OCI-LY1 (cell line): ENCODE results near the gene KCNN3.

Source experiments
- H2AFZ ChIP-seq: fragments of 200-600 bp; sonication (generic), shearing (Covaris generic); 2 replicates; pipeline ENCODE4 v1.6.0; 2014; ENCODE audit warnings: antibody characterized with exemption, mild to moderate bottlenecking, low read length
- H3F3A ChIP-seq: fragments of 200-600 bp; sonication (generic), shearing (Covaris generic); 2 replicates; pipeline ENCODE4 v1.6.0; 2014; ENCODE audit warnings: mild to moderate bottlenecking, antibody characterized with exemption, low read length, moderate library complexity; ENCODE audit not compliant: insufficient read depth
- H3K27ac ChIP-seq: fragments of 200-600 bp; sonication (generic); 2 replicates; pipeline ENCODE4 v1.5.1; 2014; ENCODE audit warnings: low read length, mixed run types, mild to moderate bottlenecking, low read depth; ENCODE audit not compliant: poor library complexity, severe bottlenecking
- H3K27me3 ChIP-seq: fragments of 200-600 bp; sonication (generic); 2 replicates; pipeline ENCODE4 v1.6.0; 2014; ENCODE audit warnings: antibody characterized with exemption, mild to moderate bottlenecking, low read length, moderate library complexity; ENCODE audit not compliant: insufficient read depth
- H3K36me3 ChIP-seq: fragments of 200-600 bp; sonication (generic); 2 replicates; pipeline ENCODE4 v1.6.1; 2014; ENCODE audit warnings: mild to moderate bottlenecking, antibody characterized with exemption, low read length, moderate library complexity, mixed read lengths; ENCODE audit not compliant: insufficient read depth
- H3K4me1 ChIP-seq: fragments of 200-600 bp; sonication (generic); 2 replicates; pipeline ENCODE4 v1.5.1; 2014; ENCODE audit warnings: mild to moderate bottlenecking, low read length, moderate library complexity; ENCODE audit not compliant: insufficient read depth, severe bottlenecking
- H3K4me2 ChIP-seq: fragments of 200-600 bp; sonication (generic), shearing (Covaris generic); 2 replicates; pipeline ENCODE4 v1.6.1; 2014; ENCODE audit warnings: low read length
- H3K4me3 ChIP-seq: fragments of 200-600 bp; sonication (generic); 2 replicates; pipeline ENCODE4 v1.5.1; 2014; ENCODE audit warnings: low read length, low read depth, mild to moderate bottlenecking, mixed read lengths; ENCODE audit not compliant: poor library complexity, severe bottlenecking
- H3K79me2 ChIP-seq: fragments of 200-600 bp; shearing (Covaris generic); 2 replicates; pipeline ENCODE4 v1.6.1; 2016; ENCODE audit warnings: mixed run types, low read length, mixed read lengths; ENCODE audit not compliant: insufficient read depth
- H3K9ac ChIP-seq: fragments of 200-600 bp; sonication (generic), shearing (Covaris generic); 2 replicates; pipeline ENCODE4 v1.6.1; 2014; ENCODE audit warnings: mild to moderate bottlenecking, low read length, mixed read lengths
- H3K9me2 ChIP-seq: fragments of 200-600 bp; sonication (generic), shearing (Covaris generic); 2 replicates; pipeline ENCODE4 v1.6.1; 2014; ENCODE audit warnings: low read depth, mild to moderate bottlenecking, low read length, mixed read lengths
- H3K9me3 ChIP-seq: fragments of 200-600 bp; shearing (Covaris generic); 2 replicates; pipeline ENCODE4 v1.6.1; 2014; ENCODE audit warnings: low read length, mixed read lengths
- H4K20me1 ChIP-seq: fragments of 200-600 bp; sonication (generic), shearing (Covaris generic); 2 replicates; pipeline ENCODE4 v1.6.0; 2016; ENCODE audit warnings: mild to moderate bottlenecking, low read length; ENCODE audit not compliant: insufficient read depth
- EZH2 ChIP-seq: fragments of 200-600 bp; sonication (generic), shearing (Covaris generic); IDR thresholded peaks from 2 replicates; pipeline ENCODE4 v1.8.0; 2017; ENCODE audit warnings: borderline replicate concordance, mixed run types, mild to moderate bottlenecking, antibody characterized with exemption, low read length, moderate library complexity, mixed read lengths
- TF ChIP-seq, protein P1 (sequence below): fragments of 200-600 bp; sonication (generic), shearing (Covaris generic); IDR thresholded peaks from 2 replicates; pipeline ENCODE4 v1.5.1; 2017; ENCODE audit warnings: mild to moderate bottlenecking, antibody characterized with exemption, low read length, moderate library complexity, mixed read lengths

The KCNN3 gene

DNA sequence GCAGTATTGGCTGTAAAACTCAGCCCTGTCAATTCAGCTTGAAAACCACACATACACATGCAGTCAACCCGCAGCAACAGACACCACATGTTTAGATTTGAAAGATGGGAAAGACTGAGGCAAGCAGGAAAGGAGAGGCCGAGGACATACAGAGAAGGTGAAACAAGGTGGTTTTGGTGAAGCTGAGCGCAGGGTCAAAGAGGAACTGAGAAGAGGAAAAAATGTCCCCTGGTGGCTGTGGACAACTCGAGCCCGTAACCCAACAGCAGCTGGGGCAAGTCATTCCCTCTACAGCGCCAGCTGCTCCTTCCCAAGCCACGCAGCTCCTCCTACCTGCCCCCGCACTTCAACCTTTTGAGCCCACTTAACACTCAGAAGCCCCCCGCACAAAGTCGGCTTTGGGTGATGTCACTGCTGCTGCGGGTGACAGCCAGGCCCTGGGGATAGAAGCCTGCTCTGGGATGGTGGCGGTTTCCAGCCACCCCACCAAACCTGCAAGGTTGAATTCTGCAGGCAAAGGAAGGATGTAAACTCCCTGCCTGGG is 63.0 kb downstream of the KCNN3 start:
- no peaks in the 10 kb centered on the region for H4K20me1 ChIP-seq
- H3F3A ChIP-seq = no peaks in the 10 kb centered on the region
- no peak overlapping the region for H3K4me3 ChIP-seq
- H2AFZ ChIP-seq = no peak overlapping the region
- no peaks in the 10 kb centered on the region for H3K27me3 ChIP-seq
- peak overlapping the region; percentile 49 for H3K27ac ChIP-seq
- TF ChIP-seq, protein P1, sequence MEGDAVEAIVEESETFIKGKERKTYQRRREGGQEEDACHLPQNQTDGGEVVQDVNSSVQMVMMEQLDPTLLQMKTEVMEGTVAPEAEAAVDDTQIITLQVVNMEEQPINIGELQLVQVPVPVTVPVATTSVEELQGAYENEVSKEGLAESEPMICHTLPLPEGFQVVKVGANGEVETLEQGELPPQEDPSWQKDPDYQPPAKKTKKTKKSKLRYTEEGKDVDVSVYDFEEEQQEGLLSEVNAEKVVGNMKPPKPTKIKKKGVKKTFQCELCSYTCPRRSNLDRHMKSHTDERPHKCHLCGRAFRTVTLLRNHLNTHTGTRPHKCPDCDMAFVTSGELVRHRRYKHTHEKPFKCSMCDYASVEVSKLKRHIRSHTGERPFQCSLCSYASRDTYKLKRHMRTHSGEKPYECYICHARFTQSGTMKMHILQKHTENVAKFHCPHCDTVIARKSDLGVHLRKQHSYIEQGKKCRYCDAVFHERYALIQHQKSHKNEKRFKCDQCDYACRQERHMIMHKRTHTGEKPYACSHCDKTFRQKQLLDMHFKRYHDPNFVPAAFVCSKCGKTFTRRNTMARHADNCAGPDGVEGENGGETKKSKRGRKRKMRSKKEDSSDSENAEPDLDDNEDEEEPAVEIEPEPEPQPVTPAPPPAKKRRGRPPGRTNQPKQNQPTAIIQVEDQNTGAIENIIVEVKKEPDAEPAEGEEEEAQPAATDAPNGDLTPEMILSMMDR = no peak
- no peak for TF ChIP-seq EZH2
- H3K9me3 ChIP-seq = no peaks in the 10 kb centered on the region
- H3K9me2 ChIP-seq = no peaks in the 10 kb centered on the region
- H3K36me3 ChIP-seq = peaks cover 25% of the 10 kb centered on the region
- peaks cover 67% of the 10 kb centered on the region for H3K4me1 ChIP-seq
- H3K4me2 ChIP-seq = peak overlapping the region; percentile 49
- H3K9ac ChIP-seq = no peak overlapping the region; the same call in 1 of the 2 replicates
- H3K79me2 ChIP-seq = no peaks in the 10 kb centered on the region

DNA sequence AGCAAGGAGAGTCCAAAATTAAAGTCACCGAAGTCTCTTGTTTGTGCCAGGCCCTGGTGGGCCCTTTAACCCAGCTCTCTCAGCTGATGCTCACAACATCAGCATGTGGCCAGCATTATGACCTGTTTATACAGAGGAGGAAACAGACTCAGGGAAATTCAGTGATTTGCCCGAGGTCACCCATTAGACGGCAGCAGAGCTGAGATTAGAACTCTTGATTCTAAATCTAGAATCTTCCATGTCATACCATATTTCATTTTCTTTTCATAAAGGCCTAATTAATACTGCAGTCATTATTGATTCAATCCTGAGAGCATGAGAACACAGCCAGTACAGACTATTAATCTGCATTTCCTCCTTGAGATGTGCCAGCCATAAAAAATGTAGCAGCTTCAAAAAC is 63.7 kb downstream of the KCNN3 start:
- no peaks in the 10 kb centered on the region for H3K27me3 ChIP-seq
- no peak for TF ChIP-seq EZH2
- TF ChIP-seq, protein P1 = no peak
- no peak overlapping the region for H3K4me3 ChIP-seq

DNA sequence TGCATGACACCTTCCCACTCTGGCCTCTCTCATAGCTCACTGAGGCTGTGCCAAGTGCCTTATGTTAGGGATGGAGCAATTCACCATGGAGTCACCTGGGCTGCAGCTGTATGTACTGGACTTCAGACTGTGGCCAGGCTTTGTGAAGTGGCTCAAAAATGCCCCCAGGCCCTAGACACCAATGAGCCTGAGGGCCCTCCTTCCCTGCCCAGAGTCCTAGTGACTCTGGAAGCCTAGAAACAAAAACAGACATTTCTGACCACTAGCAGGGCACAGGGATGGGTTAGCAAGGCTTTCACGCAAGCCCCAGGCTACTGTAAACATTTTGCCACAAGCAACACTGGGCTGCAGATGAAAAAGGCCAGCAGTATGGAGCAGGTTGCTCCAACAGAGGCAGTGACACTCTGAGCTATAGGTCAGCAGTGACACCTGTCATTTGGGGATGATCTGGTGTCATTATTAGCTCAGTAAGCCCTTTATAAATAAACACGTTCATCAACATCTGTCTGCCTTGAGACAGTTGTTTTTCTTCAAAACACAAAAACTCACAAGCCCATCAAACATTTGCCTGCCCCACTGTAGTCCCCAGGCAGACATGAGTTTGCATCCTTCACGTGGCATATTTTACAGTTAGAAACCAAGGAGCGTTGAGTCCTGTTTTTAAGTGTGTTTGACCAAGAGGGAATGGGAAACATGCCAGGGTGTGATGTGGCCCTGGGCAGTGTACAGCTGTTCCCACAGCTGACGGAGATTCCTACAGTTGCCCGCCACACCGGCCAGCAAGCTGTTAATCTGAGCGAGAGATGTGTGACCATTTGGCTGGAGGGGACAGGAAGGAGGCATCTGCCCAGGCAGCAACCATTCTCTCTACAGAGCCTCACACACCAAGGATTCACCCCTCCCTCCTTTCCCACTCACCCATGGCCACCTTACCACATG is 66.8 kb downstream of the KCNN3 start:
- H3K27ac ChIP-seq = peak overlapping the region; percentile 25
- no peak overlapping the region; the same call in 1 of the 2 replicates for H3K9ac ChIP-seq
- no peak overlapping the region; the same call in 1 of the 2 replicates for H3K4me2 ChIP-seq
- no peaks in the 10 kb centered on the region for H3K9me3 ChIP-seq
- no peaks in the 10 kb centered on the region for H3K9me2 ChIP-seq
- TF ChIP-seq, protein P1 = no peak
- no peak for TF ChIP-seq EZH2
- no peaks in the 10 kb centered on the region for H4K20me1 ChIP-seq
- peaks cover 36% of the 10 kb centered on the region for H3K36me3 ChIP-seq
- H3F3A ChIP-seq = no peaks in the 10 kb centered on the region
- H2AFZ ChIP-seq = no peak overlapping the region
- H3K4me3 ChIP-seq = no peak overlapping the region
- H3K4me1 ChIP-seq = peaks cover 40% of the 10 kb centered on the region
- H3K79me2 ChIP-seq = no peaks in the 10 kb centered on the region
- no peaks in the 10 kb centered on the region for H3K27me3 ChIP-seq

More for the DNA sequence above, 63.7 kb downstream of the KCNN3 start:
- peaks cover 25% of the 10 kb centered on the region for H3K36me3 ChIP-seq
- H3K9ac ChIP-seq = no peak overlapping the region; the same call in 1 of the 2 replicates
- no peaks in the 10 kb centered on the region for H3F3A ChIP-seq
- H3K4me2 ChIP-seq = peak overlapping the region; percentile 49; the same call in 1 of the 2 replicates
- H3K9me2 ChIP-seq = no peaks in the 10 kb centered on the region
- peaks cover 67% of the 10 kb centered on the region for H3K4me1 ChIP-seq
- H4K20me1 ChIP-seq = no peaks in the 10 kb centered on the region
- peak overlapping the region; percentile 49 for H3K27ac ChIP-seq
- no peak overlapping the region for H2AFZ ChIP-seq
- H3K79me2 ChIP-seq = no peaks in the 10 kb centered on the region
- no peaks in the 10 kb centered on the region for H3K9me3 ChIP-seq
